BJ (cell line): Measurements from ENCODE around the gene DIPK1B. TPM values are rescaled to one million over a fixed set of nuclear protein-coding genes. Genes with fewer than 3 reads are reported as not detected.
"Not testable (repeated sequence)": the region's sequence is repeated elsewhere in the genome, so short reads cannot be mapped to it uniquely, and the experiment has no call there.

ENCODE experiments used
- CTCF ChIA-PET: fragments of 350-600 bp; formaldehyde crosslinking; extraction: SDS; loops from one replicate; lab custom pipeline; 2021; ENCODE audit warnings: antibody characterized with exemption, inconsistent platforms; lab: Yijun Ruan, JAX
- POLR2A ChIA-PET: fragments of 300-600 bp; sonication (Branson Sonifier 250); formaldehyde crosslinking; extraction: SDS; loops from one replicate; lab custom pipeline; 2021; ENCODE audit warnings: antibody characterized with exemption; lab: Charles Lee
- DNase-seq: peaks from one replicate; pipeline ENCODE4 v3.0.0-alpha.2; 2011; ENCODE audit warnings: low read depth
- H3K27me3 ChIP-seq: 2 replicates; pipeline ENCODE4 v1.6.0; 2011; ENCODE audit warnings: low read length; ENCODE audit not compliant: control insufficient read depth, insufficient read depth
- H3K36me3 ChIP-seq: 2 replicates; pipeline ENCODE4 v1.5.1; 2011; ENCODE audit warnings: low read length; ENCODE audit not compliant: control insufficient read depth, insufficient read depth
- H3K4me3 ChIP-seq: 2 replicates; pipeline ENCODE4 v1.5.1; 2011; ENCODE audit warnings: low read depth, mild to moderate bottlenecking, control low read depth, low read length
- CTCF ChIP-seq: IDR thresholded peaks from 2 replicates; pipeline ENCODE4 v1.5.1; 2011; ENCODE audit warnings: low read depth, mild to moderate bottlenecking, control low read depth, inconsistent platforms, low read length, moderate library complexity; ENCODE audit not compliant: insufficient read depth
- polyA plus RNA-seq: library from polyadenylated mRNA; depleted of rRNA; stranded (reverse); fragments of >200 nt; gene quantifications from 2 replicates; pipeline ENCODE4 v1.2.3, GENCODE V29; 2011

Gene DIPK1B
- polyA plus RNA-seq, 1 experiment, result 0.42 TPM

GRCh38 chr9:136753371-136754058, 41.1 kb downstream of the DIPK1B start:
- TF ChIP-seq CTCF, result no peak
- CTCF ChIA-PET, result interaction anchor here (0.6 kb wide), 1 partner anchor 324 kb away, joined by 3 read pairs; no protein-coding TSS in a partner anchor
- Histone ChIP-seq H3K36me3 (no peaks in the 10 kb centered on the region), H3K27me3 (peaks cover 6% of the 10 kb centered on the region; the same call in 1 of the 2 replicates), H3K4me3 (no peak overlapping the region)
- no peak for DNase-seq
- POLR2A ChIA-PET, result no interaction called here

GRCh38 chr9:136754059-136754572, 41.7 kb downstream of the DIPK1B start:
- H3K4me3 ChIP-seq, result no peak overlapping the region
- TF ChIP-seq CTCF, result no peak
- POLR2A ChIA-PET, result no interaction called here
- peaks cover 6% of the 10 kb centered on the region; the same call in 1 of the 2 replicates for H3K27me3 ChIP-seq
- no peaks in the 10 kb centered on the region for H3K36me3 ChIP-seq
- no peak for DNase-seq
- CTCF ChIA-PET, result no interaction called here

GRCh38 chr9:136754626-136755301, 42.4 kb downstream of the DIPK1B start:
- Histone ChIP-seq H3K36me3 (no peaks in the 10 kb centered on the region), H3K4me3 (no peak overlapping the region), H3K27me3 (peaks cover 6% of the 10 kb centered on the region; the same call in 1 of the 2 replicates)
- ChIA-PET CTCF (no interaction called here), POLR2A (no interaction called here)
- DNase-seq, result no peak
- no peak for TF ChIP-seq CTCF

GRCh38 chr9:136755302-136756133, 43.1 kb downstream of the DIPK1B start:
- CTCF ChIA-PET, DNase-seq, H3K4me3 ChIP-seq, POLR2A ChIA-PET, H3K36me3 ChIP-seq, H3K27me3 ChIP-seq: not testable (repeated sequence)

GRCh38 chr9:136756134-136756438, 43.7 kb downstream of the DIPK1B start:
- POLR2A ChIA-PET, result no interaction called here
- H3K36me3 ChIP-seq, result no peaks in the 10 kb centered on the region
- H3K27me3 ChIP-seq, result peaks cover 5% of the 10 kb centered on the region; the same call in 1 of the 2 replicates
- DNase-seq, result no peak
- no peak for TF ChIP-seq CTCF
- CTCF ChIA-PET, result no interaction called here
- no peak overlapping the region for H3K4me3 ChIP-seq
